Stimulated activated CD8-positive, alpha-beta memory T cell treated with anti-CD3 and anti-CD28 coated beads, Interleukin-12 subunit alpha, Interleukin-12 subunit beta, amount 100 ng/mL, for 24 hours (primary cell): ENCODE data around the gene LPAR2.

ENCODE experiments used
- DNase-seq: peaks from one replicate; pipeline ENCODE4 v3.0.0-alpha.2; 2020; ENCODE audit errors: extremely low read depth

The LPAR2 gene

GRCh38 chr19:19653597-19654147 is 25.7 kb upstream of the LPAR2 start:
- DNase-seq = no peak

- DNase-seq = no peak
These were observed 24.7 kb upstream of the LPAR2 start for GRCh38 chr19:19652482-19653295.

- DNase-seq = no peak
These were observed 23.1 kb upstream of the LPAR2 start for GRCh38 chr19:19651076-19651475.

GRCh38 chr19:19650331-19650730 is 22.3 kb upstream of the LPAR2 start:
- DNase-seq = no peak

GRCh38 chr19:19649580-19649995 is 21.6 kb upstream of the LPAR2 start:
- no peak for DNase-seq

- DNase-seq = no peak
These were observed 21.1 kb upstream of the LPAR2 start for GRCh38 chr19:19649155-19649554.

DNA sequence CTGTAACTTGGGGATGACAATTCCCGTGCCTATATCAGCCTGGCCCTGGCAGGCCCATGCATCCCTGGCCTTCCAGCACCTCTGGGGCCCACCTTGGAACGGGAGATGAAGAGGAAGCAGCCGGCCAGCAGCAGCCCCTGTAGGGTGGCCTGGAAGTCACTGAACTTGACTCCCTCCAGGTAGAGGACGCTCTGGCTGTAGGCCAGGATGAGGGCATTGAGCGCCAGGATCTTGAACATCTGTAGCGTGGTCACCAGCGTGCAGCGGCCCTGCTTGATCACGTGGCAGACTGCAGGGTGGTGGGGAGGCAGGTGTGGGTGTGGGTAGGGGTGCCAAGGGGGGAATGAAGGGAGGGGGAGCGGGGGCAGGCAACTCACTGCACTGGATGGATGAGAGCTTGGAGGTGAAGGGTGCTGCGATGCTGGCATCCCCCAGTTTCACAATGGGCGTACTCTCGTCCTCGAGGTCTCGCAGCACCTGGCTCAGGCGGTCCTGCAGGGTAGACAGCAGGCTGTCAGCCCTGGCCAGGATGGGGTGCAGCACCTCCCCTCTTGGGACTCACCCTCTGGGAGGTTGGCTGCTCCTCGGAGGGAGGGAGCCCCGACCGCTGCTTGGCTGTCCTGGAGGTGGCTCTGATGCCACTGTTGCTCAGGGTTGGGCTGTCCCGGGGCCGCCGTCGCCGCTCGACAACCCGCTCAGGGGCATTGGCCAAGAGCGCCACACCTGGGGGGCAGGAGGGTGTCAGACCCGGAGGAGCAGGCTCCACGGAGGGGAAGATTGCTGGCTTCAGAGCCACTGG is 19.2 kb upstream of the LPAR2 start:
- no peak for DNase-seq

GRCh38 chr19:19645233-19645870 is 17.3 kb upstream of the LPAR2 start:
- no peak for DNase-seq

- no peak for DNase-seq
These were observed 16.0 kb upstream of the LPAR2 start for GRCh38 chr19:19644054-19644388.

DNA sequence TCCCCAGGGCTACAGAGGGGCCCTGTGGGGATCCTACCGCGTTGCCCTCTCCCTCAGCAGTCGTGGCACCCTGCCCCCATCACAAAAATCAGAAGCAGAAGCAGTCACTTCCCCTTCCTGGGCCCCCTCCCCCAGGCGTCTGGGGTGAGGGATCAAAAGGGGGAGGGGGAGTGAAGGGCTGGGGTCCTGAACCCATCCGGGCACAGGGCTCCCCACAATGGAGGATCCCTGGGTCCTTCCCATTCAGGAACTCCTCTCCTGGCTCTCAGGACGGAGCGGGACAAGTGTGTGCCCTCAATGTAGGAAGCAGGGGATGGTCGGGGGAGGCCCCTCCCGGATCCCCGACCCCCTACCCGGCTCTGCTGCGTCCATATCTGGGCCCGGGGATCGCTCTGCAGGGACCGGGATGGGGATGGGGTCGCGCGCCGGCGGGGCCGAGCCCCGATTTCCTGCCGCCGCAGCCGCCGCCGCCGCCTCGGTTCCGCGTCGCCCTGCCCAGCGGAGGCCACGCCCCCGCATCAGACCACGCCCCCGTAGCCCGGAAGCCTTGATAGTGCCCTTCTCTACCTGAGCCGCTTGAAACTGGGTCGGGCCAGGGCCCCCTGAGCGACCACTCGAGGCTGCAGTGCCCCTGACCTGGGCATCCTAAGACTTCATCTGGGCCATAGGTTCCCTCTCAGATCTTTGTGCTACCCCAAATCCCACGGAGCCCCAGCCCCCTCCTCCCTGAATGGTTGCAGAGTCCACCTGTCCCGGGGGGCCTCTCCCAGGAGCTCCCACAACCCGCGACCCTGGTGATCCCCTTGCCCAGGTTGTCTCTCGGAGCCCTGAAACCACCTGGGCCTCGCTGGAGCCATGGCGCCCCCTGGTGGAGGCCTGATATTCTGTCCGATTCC is 15.4 kb upstream of the LPAR2 start, which contains the start of gene GMIP:
Gene GMIP (minus strand): TSS at position 500 of the 896 bp plus-strand sequence. CDS start 128 bp downstream, at position 372.
- DNase-seq = peak; percentile 66

- DNase-seq = peak; percentile 15
These were observed 14.6 kb upstream of the LPAR2 start for GRCh38 chr19:19642506-19643157.

DNA sequence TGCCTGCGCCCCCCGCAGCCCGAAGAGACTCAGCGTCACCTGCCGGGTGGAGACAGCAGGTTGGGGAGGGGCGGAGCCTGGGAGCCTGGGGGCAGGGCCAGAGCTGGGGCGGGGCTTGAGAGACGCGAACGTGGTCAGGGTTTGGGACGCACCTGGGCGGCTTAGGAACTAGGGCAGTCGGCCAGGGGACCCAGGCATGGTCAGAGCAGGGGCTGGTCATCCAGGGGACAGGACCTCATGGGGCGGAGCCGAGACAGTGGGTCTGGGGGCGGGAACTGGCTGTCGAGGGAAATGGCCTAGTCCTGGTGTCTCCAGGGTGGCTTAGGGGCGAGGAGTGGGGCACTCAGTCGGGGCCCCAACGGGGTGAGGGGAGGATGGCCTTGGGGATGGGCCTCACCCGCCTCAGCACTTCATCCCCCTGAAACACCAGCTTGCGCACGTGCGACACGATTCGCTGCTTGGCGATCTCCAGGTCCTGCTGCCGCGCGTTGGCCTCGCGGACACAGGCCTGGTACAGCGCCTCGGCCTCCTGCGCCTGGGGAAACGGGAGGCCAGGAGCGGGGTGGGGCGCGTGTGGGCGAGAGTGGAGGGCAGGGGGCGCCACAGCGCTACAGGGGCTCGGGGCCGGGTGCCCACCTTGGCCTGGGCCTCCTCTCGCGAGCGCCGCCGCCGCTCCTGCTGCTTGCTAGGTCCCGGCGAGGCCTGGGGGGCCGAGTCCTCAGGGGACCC is 9.7 kb upstream of the LPAR2 start:
- no peak for DNase-seq

DNA sequence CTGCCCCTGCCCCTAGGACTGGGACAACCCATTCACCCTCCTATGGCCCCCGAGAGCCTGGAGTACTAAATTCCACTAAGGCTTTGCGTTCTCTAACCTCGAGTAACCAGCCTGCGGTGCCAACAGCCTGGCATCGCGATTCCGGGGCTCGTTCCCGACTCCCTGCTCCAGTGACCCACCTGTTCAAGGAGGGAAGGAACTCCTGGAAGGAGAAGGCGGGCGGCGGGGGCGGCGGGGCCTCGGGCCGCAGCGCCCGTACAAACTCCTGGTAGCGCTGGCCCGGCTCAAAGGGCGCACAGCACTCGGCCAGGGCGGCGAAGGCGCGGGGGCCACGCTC is 9.1 kb upstream of the LPAR2 start:
- no peak for DNase-seq

DNA sequence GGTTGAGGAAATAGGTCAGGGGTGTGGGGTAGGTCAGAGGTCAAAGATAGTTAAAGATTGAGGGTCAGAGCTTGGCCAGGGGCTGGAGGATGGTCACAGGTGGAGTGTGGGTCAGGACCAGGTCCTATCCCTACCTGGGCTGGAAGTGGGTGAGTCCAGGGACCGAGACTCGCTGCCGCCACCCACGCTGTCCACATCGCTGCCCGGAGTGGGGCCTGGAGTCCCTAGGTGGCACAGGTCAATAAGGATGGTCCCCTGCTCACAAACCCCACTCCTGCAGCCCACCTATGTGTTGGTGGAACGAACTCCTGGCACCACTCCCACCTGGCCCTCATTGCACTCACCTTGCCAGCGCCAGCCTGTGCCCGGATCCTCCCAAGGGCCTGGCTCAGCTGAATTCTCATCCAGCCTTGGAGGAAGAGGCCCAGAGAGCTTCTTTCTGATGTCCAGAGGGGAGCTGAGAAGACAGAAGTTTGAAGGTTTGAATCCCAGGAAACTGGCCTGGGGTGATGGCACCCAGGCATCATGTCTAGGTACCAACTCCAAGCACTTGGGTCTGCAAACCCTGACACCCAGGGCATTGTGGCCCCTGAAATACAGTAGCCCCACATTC is 8.7 kb upstream of the LPAR2 start:
- DNase-seq = no peak

DNA sequence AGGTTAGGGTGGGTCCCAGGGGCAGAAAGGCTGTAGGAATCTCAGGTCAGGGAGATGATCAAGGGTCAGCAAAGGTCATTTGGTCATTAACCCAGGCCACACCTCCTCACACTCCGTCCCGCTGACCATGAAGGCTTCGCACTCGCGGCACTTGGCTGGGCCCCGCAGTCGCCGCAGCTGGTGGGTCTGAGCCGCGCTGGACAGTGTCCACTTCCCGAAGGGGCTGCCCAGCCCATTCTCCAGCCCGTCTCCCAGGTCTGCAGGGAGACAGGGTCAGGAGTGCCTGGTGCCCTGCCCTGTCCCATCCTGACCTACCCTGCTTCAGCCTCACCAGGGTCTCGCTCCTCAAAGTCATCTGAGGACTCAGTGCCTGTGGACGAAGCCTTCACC is 7.3 kb upstream of the LPAR2 start:
- no peak for DNase-seq

DNA sequence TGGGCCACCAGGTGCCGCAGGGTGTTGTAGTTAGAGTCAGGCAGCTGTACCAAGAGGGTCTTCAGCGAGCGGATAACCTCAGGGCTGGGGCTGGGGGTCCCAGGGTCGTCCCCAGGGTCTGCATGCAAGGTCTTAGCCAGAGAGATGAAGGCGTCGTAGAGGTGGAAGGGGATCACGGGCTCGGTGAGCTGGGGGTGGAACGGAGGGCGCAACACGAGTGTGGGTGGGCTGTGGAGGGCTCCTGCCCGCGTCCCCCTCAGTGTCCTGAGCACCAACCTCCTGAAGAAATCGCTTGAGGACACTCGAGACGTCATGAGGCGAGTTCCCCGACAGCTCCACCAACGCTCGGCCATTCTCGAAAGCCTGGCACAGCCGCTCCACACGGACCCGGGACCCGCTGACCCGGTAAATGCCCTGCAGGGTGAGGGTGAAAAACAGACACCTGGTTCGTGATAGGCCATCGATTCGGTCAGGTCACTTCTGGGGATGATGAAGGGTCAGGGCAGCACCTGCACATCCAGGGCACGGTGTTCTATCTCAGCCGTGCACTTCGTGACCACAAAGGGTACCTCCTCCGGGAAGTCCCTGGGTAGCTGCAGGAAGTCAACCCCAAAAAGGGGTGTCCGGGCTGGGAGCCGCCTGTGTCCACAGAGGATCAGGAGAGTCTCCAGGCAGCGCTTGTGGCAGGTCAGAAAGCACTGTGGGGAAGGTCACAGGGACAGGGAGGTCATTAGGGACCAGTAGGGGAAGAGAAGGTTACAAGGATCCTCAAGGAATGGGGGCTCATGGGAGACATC is 6.7 kb upstream of the LPAR2 start:
- DNase-seq = no peak

GRCh38 chr19:19633711-19634515 is 5.9 kb upstream of the LPAR2 start:
- DNase-seq = no peak

DNA sequence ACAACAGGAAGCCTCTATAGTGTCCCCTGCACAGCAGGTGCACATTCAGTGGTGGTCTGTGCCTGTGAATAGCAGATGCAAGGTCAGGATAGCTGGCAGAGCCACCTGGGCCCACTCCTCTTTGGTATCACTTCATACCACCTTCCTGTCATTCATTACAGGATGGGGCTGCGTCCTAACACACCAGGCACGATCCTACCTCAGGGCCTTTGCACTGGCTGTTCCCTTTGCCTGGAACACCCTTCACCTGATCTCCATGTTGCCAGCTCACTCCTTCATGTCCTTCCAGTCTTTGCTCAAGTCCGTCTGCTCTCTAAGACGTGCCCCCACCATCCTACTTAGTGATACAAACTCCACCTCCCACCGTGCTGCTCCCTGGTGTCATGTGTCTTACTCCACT is 4.6 kb upstream of the LPAR2 start:
- DNase-seq = no peak
